ENCODE data around the gene GJD3. TPM values are rescaled to one million over a fixed set of nuclear protein-coding genes. Genes with fewer than 3 reads are reported as not detected.

GJD3 gene
- total RNA-seq, 1 donor from 2014 or later, result 2.8 TPM

DNA sequence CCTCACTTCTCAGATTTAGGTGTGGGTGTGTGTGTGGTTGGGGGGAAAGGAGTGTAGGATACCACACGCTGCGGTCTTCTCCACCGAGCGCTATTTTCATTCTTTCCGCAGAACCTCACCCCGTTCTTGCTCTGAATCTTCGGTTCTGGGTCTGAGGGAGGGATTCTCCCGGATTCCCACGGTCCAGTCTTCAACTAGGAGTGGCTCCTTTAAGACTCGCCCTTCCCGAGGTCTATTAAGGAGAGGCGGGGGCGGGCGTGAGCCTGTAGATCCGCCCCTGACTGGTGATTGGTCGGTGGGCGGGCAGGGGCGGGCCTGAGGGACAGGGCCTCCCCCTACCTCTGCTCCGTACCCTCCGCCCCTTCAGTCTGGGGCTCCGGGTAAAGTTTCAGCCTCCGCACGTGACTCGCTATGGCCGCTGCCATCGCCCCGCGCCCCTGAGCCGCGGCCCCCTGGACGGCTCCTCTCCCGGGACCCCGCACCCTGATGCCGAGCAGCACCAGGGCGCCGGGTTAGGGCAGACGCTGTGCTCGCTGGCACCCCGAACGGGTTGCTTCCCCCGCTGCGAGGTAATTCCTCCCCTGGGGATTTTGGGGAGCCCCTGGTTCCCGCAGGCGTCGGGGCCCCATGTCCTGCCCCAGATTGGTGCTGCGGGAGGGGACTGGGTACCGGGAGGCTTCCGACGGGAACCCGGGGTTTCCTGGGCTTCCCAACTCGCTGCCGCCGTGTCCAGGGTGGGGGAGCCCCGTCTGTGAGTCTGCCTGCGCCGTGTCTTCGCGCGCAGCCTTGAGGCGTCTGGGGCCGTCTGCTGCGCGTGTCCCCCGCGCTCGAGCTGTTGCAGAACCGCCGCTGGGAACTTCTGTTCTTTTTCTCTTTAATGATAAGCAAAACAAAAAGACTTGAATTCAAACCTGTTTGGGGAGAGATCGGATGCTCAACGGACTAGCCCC is 46.4 kb downstream of the GJD3 start:
- intact Hi-C loops (cut with DNase I), result no loop called here
- ATAC-seq (peak; percentile 89), DNase-seq (peak; percentile 98)
- peak overlapping the region; percentile 100 for H3K4me3 ChIP-seq
- H3K4me1 ChIP-seq, result peaks cover 74% of the 10 kb centered on the region
- peak overlapping the region; percentile 98 for H3K27ac ChIP-seq
- TF ChIP-seq, protein P1, sequence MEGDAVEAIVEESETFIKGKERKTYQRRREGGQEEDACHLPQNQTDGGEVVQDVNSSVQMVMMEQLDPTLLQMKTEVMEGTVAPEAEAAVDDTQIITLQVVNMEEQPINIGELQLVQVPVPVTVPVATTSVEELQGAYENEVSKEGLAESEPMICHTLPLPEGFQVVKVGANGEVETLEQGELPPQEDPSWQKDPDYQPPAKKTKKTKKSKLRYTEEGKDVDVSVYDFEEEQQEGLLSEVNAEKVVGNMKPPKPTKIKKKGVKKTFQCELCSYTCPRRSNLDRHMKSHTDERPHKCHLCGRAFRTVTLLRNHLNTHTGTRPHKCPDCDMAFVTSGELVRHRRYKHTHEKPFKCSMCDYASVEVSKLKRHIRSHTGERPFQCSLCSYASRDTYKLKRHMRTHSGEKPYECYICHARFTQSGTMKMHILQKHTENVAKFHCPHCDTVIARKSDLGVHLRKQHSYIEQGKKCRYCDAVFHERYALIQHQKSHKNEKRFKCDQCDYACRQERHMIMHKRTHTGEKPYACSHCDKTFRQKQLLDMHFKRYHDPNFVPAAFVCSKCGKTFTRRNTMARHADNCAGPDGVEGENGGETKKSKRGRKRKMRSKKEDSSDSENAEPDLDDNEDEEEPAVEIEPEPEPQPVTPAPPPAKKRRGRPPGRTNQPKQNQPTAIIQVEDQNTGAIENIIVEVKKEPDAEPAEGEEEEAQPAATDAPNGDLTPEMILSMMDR (IDR thresholded peaks at IDR 0.05), result no peak
- H3K9me3 ChIP-seq, result no peaks in the 10 kb centered on the region
- H3K27me3 ChIP-seq, result no peaks in the 10 kb centered on the region
- H3K36me3 ChIP-seq, result no peaks in the 10 kb centered on the region

DNA sequence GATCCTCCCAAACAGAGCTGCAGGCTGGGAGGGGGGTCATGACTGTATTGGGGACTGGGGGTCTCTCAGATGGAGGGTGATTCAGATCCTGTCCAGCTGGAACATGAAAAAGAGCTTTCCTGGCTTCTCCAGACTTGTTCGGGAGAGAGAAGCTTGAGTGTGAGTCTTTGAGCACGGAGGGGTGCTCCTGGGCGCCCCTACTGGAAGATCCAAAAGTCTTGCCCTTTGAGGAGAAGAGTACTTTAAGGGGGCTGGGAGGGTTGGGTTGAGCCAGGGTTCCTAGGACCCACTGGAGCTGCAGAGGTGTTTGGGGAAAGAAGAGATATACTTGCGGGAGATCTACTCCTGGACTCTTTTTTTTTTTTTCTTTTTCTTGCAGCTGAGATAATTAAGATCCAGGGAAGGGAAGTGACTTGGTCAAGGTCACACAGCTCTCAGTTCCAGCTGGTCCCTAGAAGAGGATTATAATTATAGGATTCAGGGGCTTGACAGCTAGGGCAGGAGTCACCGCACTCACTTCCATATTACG is 47.1 kb downstream of the GJD3 start:
- Histone ChIP-seq H3K36me3 (no peaks in the 10 kb centered on the region), H3K9me3 (no peaks in the 10 kb centered on the region), H3K27ac (peak overlapping the region; percentile 98), H3K27me3 (no peaks in the 10 kb centered on the region), H3K4me3 (peak overlapping the region; percentile 100), H3K4me1 (peaks cover 74% of the 10 kb centered on the region)
- intact Hi-C loops (cut with DNase I), result no loop called here
- TF ChIP-seq, protein P1 (IDR thresholded peaks at IDR 0.05), result peak; percentile 52
- peak; percentile 8 for ATAC-seq
- peak; percentile 74 for DNase-seq

DNA sequence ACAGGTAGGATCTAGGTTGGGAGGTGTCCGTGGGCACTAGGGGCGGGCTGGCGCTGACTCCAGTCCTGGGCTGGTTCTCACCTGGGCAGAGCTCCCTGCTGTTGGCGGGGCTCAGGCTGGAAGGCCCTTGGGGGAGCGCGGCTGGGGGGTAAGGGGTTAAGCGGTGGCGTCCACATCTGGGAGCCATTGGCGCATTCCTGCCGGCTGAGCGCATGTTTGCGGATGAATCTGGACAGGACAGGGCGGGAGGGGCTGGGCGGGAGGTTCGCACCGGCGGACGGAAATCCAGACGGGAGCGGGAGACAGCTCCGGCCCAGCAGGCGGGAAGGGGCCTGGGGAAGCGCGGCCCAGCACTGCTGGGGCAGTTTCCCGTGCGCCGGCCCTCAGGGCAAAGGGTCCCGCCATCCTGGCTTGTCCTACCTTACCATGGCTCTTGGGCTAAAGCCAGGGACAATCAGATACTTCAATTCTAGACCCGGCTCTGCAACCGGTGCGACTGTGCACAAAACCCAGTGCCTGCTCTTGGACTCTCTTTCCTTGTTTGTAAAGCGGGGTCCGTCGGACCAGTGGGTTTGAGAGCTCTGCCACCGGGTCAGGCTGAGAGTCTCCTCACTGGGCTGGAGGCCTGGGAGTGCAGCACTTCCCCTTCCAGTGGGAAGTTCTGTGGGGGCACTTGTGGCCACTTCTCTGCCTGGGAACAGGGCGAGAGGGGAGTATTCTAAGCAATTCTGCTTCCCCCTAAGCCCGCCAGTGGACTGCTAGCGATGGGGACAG is 47.8 kb downstream of the GJD3 start:
- DNase-seq (peak; percentile 85), ATAC-seq (peak; percentile 19)
- no peaks in the 10 kb centered on the region for H3K36me3 ChIP-seq
- peaks cover 74% of the 10 kb centered on the region for H3K4me1 ChIP-seq
- no peaks in the 10 kb centered on the region for H3K27me3 ChIP-seq
- H3K4me3 ChIP-seq, result peak overlapping the region; percentile 100
- no peaks in the 10 kb centered on the region for H3K9me3 ChIP-seq
- peak overlapping the region; percentile 98 for H3K27ac ChIP-seq
- TF ChIP-seq, protein P1 (IDR thresholded peaks at IDR 0.05), result no peak
- intact Hi-C loops (cut with DNase I), result no loop called here

DNA sequence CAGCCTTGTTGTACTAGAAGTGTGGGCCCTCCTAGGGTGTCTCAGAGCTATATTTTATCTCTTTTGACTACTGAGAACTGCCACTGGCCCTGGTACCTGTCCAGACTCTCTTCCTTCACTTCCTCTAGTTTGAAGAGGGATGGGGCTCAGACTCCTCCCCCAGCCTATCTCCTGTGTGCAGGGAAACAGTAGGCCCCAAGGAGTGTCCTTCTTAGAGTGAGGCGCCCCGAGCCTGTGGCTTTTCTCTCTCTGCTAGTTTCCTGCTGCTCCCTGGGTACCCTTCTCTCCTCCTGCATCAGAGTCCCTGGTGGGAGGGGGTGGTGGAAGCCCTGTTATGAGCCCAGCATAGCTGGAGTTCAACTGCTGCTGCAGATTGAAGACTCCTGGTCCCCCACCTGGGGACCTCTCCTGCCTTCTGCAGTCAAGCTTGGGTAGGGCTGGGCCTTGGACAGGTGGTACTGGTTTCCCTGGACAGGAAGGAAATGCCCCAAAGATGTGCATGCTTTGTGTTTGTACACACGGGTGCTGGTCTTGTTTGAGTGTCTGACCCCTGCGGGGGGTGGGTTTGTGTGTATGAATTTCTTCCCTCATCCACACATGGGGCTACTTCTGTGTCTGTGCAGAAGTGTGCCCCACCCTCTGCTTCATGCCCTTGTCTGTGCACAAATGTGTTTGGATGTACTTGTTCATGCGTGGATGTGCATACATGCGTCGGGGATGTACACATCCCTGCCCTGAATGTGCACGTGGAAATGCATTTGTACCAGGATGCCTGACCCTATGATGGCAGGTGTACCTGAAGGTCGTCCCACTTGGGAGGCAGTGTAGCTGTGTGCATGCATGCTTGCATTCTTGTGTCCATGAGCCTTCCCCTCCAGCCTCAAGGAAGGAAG is 48.6 kb downstream of the GJD3 start:
- ATAC-seq, result no peak
- H3K4me3 ChIP-seq, result peak overlapping the region; percentile 100
- no peaks in the 10 kb centered on the region for H3K36me3 ChIP-seq
- TF ChIP-seq, protein P1 (IDR thresholded peaks at IDR 0.05), result no peak
- intact Hi-C loops (cut with DNase I), result no loop called here
- peaks cover 74% of the 10 kb centered on the region for H3K4me1 ChIP-seq
- H3K27ac ChIP-seq, result peak overlapping the region; percentile 98
- no peaks in the 10 kb centered on the region for H3K27me3 ChIP-seq
- DNase-seq, result peak; percentile 36
- no peaks in the 10 kb centered on the region for H3K9me3 ChIP-seq

DNA sequence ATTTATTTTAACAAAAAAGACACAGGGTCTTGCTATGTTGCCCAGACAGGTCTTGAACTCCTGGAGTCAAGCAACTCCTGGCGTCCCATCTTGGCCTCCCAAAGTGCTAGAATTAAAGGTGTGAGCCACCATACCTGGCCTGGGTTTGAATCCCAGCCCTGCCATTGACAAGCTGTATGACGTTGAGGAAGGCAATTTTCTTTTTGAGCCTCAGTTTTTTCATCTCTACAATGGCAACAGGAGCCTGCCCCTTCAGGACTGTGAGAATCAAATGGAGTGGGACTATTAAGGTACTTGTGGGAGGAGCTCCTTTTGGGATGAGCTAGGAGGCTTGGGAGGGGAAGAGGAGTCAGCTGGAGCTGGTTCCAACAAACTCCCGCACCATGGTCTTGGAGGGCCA is 49.3 kb downstream of the GJD3 start:
- ATAC-seq, result no peak
- Histone ChIP-seq H3K27ac (peak overlapping the region; percentile 98), H3K4me1 (peaks cover 74% of the 10 kb centered on the region), H3K9me3 (no peaks in the 10 kb centered on the region), H3K4me3 (no peak overlapping the region), H3K27me3 (no peaks in the 10 kb centered on the region), H3K36me3 (no peaks in the 10 kb centered on the region)
- TF ChIP-seq, protein P1 (IDR thresholded peaks at IDR 0.05), result no peak
- no peak for DNase-seq
- intact Hi-C loops (cut with DNase I), result no loop called here
